22Rv1 (cell line): ENCODE measurements around the gene MPI.

ENCODE experiments used
- CTCF ChIP-seq: fragments of 450-650 bp; IDR thresholded peaks from 2 replicates; pipeline ENCODE4 v1.5.1; 2017; ENCODE audit warnings: mild to moderate bottlenecking
- ZFX ChIP-seq: fragments of 450-650 bp; IDR thresholded peaks from 2 replicates; pipeline ENCODE4 v1.6.1; 2017; ENCODE audit warnings: antibody characterized with exemption, borderline replicate concordance

DNA sequence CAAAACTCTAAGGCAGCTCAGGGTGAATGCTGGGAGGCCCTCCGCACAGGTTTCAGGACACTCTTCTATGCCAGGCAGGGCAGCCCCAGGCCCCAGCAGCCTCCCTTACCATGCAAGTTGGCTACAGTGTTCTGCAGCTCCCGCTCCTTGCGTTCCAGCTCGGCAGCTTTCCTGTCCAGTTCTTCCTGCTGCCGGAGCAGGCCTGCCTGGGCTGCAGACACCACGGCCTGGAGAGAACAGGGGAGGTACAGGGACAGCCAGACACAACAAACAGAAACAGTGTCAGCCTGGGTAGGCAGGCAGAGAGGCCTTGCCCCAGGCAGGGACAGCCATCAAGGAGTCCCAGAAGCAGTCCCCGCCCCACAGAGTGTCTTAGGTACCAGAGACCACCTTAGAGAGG, 37.9 kb upstream of the MPI start:
- TF ChIP-seq CTCF (no peak), ZFX (no peak)
